Forelimb muscle (tissue), 1 donor: ENCODE results near the gene CEP170. TPM values are rescaled to one million over a fixed set of nuclear protein-coding genes. Genes with fewer than 3 reads are reported as not detected.

Experiments
- DNase-seq: peaks from one replicate; pipeline ENCODE4 v3.0.0-alpha.2; 2013; ENCODE audit warnings: low read depth
- polyA plus RNA-seq: library from polyadenylated mRNA; unstranded; fragments of 120-200 nt; gene quantifications from one replicate; pipeline ENCODE4 v1.2.1, GENCODE V29; 2013; ENCODE audit not compliant: insufficient read length

CEP170 gene
- polyA plus RNA-seq: 51.1 TPM

DNA sequence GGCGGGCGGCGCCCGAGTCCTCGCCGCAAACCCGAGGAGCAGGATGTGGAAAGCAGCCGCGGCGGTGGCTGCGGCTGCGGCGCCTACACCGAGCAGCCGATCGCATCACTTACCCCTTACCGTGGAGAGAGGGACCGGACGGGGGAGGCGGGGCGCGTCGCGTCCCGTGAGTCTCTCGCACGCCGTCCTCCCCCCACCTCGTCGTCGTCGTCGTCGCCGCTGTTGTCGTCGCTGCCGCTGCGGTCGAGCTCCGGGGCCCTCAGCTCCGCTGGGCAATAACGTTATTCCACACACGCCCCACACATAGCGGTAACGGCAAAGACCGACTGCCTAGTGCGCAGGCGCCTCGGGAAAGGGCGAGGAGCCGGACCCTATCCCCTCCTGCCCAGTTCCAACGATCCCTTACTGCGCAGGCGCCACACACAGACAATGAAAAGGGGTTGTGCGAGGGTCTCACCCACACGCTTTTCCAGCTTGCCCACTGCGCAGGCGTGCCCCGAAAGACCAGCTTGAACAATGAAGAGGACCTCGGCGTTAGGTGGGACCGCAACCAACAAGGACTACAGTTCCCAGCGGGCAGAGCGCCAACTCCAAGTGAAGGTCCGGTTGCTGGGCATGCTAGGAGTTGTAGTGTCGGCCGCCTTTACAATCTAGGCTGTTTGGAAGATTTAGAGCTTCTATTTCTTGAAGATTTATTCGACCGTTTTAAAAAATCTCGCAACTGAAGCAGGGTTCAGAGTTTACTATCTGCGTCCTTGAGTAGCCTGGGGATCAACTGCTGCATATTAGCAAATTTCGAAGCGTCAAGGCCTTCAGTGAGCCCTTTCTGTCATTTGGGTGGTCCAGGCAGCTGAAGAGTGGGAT, at the start of gene CEP170:
TSS of gene CEP170 (minus strand) at position 355 of the 864 bp plus-strand sequence. CDS start 30,001 bp downstream, outside the sequence.
- DNase-seq: peak; percentile 92

DNA sequence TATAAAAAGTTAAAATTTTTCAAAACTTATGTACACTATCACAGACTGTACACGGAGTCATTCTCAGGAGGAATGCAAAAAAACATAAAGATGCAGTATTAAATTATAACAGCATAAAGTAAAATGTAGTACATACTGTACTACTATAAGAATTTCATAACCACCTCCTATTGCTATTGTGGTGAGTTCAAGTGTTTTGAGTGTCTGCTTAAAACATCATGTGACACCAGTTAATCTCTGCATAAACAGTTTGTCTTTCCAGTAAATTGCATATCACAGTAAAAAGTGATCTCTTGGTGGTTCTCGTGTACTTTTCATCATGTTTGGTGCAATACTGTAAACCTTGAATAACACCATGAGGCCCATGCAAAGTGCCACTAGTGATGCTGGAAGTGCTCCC, 46.0 kb upstream of the CEP170 start:
- DNase-seq: no peak

GRCh38 chr1:243299069-243299468, 44.0 kb upstream of the CEP170 start:
- DNase-seq: no peak

GRCh38 chr1:243294723-243295121, 39.6 kb upstream of the CEP170 start:
- no peak for DNase-seq

DNA sequence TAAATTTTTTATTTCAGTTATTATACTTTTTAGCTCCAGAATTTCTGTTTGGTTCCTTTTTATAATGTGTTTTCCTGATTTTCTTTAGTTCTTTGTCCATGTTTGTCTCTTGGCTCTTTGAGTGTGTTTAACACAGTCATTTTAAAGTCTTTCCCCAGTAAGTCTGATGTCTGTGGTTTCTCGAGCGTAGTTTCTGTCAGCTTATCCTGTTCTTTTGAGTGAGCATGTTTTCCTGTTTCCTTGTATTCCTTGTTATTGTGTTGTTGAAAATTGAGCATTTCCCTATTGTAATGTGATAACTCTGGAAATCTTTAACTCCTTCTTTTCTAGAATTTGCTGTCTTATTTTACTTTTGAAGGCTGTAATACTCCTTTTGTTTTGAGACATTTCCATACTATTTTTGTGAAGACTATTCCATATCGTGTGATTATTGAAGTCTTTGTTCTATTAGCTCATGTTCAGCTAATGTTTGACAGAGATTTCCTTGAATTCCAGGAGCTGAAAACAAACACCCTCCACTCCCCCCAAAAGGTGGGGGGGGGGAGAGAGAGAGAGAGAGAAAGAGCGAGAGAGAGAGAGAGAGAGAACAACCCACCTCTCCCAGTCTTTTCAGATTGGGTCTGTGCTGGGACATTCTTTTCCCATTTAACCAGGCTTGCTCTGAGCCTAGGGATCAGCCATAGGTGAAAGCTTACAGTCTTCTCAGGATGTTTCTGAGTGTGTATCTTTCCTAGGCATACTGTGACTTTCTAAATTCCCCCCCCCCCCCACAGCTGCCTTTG, 39.1 kb upstream of the CEP170 start:
- DNase-seq: no peak

GRCh38 chr1:243292117-243292516, 37.0 kb upstream of the CEP170 start:
- no peak for DNase-seq

DNA sequence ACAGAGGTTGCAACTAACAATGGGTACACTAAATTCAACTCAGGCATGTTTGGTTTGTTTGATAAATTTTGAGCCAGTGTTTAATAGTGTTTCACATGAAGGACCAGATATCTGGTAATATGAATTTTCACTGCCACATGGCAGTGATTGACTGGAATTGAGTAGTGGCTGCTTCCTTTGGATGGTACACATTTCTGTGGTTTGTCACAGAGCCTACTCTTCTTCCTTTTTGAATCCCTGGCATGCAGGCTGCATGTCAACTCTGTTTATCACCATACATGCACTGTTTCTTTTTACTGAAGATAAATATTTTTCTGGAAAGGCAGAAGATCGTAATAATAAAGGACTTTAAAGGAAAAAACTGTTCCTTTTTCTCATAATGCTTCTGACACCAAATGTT, 36.2 kb upstream of the CEP170 start:
- DNase-seq: no peak

DNA sequence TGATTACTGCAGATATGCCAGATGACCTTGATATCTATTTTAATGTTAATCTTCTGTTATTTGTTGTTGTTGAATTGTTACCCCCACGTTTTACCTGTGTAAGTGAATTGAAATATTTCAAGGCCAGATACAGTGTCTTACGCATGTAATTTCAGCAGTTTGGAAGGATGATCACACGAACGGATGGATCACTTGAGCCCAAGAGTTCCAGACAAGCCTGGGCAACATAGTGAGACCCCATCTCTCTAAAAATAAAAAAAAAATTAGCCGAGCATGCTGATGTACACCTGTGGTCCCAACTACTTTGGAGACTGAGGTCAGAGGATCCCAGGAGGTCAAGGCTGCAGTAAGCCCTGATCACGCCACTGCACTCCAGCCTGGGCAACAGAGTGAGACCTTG, 33.0 kb upstream of the CEP170 start:
- no peak for DNase-seq

GRCh38 chr1:243287652-243288051, 32.6 kb upstream of the CEP170 start:
- no peak for DNase-seq

DNA sequence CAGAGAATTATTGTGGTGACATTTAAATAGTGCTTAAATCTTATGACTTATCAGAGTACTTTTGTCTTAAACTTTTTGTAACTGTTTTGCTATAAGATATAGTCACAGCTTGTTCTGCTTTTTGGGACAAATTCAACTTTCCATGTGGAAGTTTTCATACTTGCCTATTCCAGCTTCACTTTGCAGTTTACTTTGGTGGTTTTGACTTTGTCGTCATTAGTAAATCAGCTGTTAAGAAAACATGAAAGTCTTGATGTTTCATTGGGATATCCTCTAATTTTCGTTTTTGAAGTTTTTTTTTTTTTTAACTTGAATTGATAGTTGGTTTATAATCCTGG, 32.0 kb upstream of the CEP170 start:
- no peak for DNase-seq

DNA sequence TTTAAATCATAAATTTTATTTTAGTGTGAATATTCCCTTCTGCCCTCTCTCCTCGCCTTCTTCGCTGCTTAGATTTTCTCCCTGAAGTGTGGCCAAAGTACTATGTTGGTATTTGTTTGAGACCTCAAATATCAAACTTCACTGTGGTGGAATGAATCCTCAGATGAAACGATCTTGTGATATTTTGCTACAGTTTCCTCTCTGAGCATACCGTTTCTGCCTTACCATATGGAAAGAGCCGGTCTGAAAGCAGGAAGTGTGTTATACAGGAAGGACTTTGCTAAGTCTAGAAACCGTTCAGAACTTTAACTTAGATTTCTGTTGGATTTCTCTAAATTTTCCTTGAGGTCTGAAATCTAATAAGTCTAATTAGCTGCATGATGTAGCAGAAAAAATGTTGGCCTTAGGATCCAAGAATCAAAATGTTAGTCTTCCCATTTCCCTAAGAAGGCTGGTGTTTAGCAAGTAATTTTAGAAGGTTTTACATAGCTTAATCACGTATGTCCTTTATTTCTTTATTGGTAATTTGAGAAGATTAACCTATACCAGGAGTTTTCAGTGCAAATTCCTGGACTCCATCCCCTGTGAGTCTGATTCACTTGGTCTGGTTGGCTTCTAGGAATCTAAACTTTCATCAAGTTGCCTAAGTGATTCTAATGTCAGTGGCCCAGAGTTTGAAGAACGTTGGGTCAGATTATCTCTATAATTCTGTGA, 31.5 kb upstream of the CEP170 start:
- DNase-seq: no peak

DNA sequence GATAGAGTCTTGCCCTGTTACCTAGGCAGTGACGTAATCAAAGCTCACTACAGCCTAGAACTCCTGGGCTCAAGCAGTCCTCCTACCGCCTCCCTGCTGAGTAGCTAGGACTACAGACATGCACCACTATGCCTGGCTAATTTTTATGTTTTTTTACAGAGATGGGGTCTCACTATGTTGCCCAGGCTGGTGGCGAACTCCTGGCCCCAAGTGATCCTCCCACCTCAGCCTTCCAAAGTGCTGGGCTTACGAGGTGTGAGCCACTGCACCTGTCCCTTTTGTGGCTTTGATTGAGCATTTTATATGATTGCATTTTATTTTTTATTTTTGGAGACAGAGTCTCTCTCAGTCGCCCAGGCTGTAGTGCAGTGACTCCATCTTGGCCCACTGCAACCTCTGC, 26.6 kb upstream of the CEP170 start:
- DNase-seq: no peak

DNA sequence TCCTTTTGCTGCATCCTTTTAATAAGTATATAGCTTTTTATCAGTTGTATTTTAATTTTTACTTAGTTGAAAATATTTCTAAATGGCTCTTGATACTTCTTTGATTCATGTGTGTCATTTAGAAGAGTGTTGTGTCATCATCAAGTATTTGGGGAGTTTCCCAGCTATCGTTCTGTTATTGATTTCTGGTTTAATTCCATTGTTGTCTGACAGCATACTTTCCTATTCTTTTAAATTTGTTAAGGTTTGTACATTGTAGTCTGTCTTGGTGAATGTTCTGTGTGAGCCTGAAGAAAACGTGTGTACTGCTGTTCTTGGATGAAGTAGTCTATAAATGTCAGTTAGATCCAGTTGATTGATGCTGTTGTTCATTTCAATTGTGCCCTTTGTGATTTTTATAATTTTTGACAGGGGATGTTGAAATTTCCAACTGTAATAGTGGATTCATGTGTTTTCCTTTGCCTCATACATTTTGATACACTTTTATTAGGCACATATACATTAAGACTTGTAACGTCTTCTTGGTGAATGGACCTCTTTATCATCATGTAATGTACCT, 25.6 kb upstream of the CEP170 start:
- DNase-seq: no peak

GRCh38 chr1:243275316-243275715, 20.2 kb upstream of the CEP170 start:
- DNase-seq: no peak

GRCh38 chr1:243273945-243274344, 18.9 kb upstream of the CEP170 start:
- no peak for DNase-seq

- no peak for DNase-seq
Measured at GRCh38 chr1:243273506-243273905, 18.4 kb upstream of the CEP170 start.

DNA sequence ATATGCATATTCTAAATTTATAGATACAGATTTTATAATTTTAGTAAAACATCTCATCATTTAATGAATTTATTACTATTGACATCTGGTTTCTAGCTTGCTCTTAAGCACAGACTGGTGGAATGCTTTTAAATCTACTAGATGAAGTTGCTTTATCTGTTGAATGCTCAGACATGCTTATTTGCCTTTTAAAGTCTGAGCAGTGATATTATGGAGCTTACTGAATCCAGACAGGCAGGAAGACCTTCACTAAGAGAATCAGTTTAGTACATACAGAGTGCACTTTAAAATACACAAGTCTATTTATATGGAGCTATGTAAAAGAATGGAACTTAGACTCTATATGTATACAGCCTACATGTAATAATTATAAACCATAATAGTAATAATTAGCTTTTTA, 17.3 kb upstream of the CEP170 start:
- no peak for DNase-seq

DNA sequence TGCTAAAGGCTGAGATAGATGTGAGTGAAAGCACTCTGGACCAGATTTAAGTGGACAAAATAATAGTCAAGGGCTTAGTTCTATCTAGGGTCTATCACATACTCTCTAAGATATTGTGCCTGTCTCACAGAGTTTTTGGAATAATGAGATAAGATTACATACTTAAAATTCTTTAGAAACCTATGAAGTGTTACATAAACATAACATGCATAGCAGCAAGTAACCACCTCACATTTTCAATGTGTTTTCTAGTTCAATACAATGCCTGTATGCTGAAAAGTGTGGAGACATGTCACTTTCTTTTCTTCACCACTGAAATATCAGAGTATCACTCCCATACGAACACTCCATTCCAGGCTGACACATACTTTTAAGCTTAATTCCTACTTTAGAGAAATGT, 16.9 kb upstream of the CEP170 start:
- no peak for DNase-seq

GRCh38 chr1:243270097-243270864, 15.2 kb upstream of the CEP170 start:
- DNase-seq: no peak

DNA sequence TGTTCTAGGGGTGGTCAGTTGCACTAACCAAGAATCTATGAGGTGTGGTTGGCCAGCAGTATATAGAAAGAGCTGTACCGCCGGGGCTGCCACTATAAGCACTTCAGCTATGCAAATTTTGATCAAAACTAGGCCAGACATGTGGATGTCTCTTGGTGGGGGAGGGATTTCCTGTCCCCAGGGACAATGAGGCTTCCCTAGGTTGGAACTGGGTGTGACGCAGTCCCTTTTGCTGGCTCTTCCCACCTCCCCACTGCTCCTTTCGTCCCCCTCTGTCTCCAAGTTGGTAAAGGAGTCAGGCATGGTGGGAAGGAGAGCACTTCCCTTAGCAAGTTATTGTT, 14.3 kb upstream of the CEP170 start:
- no peak for DNase-seq

GRCh38 chr1:243268751-243269460, 13.8 kb upstream of the CEP170 start:
- DNase-seq: no peak
